Measurements from ENCODE around the gene SEPSECS.

DNA sequence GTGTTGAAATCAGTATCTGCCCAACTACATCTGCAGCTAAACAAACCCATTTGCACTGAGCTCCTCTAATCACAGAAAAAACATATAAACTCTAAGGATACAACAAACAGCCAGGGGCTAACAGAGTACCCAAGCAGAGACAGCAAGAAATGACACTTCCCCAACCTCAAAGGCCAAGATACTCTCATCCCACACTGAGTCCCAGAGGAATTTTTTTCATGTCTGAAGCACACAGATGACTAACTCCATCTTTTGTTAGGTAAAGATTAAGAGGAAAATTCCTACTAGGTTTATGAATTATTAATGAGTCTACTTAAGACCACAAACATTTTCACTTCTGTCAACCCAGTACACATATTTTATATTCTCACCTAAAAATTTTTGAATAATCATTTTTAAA, 31.6 kb downstream of the SEPSECS start:
- no peak for TF ChIP-seq REST (IDR thresholded peaks at IDR 0.05; ENCODE audit: low read depth)
- no peak for TF ChIP-seq TCF12 (IDR thresholded peaks at IDR 0.05; ENCODE audit: low read depth)
- TF ChIP-seq TAF1 (IDR thresholded peaks at IDR 0.05; ENCODE audit: low read depth): no peak
- TF ChIP-seq EP300 (IDR thresholded peaks at IDR 0.05; ENCODE audit: borderline replicate concordance): no peak
- TF ChIP-seq NFIC (IDR thresholded peaks at IDR 0.05): no peak
